ENCODE measurements around the gene TAX1BP1. TPM values are rescaled to one million over a fixed set of nuclear protein-coding genes. Genes with fewer than 3 reads are reported as not detected.
"Not testable (repeated sequence)": the region's sequence is repeated elsewhere in the genome, so short reads cannot be mapped to it uniquely, and the experiment has no call there.

Gene TAX1BP1
- total RNA-seq, 1 donor from 2014 or later = 89.4 TPM

DNA sequence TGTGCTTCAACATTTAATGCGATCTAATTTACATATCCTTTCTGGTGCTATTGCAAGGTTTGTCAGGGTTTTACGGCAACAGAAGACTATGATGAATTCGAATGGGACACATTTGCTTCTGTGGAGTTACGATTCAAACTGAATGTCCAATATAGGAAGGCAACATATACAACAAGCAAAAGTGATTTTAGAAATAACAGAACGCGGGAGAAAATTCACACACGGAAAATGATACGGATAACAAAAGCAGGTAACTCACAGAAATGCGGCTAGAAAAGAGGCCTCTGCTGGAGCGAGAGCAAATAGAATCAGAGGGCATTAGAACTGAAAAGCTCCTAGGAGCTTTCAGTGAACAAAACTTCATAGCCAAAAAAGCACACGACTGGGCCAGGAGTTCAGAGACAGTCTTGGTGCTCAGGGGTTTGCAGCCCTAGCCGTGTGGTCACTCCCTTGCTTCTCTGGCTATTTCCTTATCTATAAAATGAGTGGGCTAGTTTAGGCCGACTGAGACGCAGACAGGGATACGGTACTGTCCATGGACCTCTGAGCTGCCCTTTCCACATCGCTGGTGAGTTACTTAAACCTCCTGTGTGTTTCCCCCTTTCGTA, 557 bp upstream of the TAX1BP1 start:
- peak; percentile 40 for DNase-seq

DNA sequence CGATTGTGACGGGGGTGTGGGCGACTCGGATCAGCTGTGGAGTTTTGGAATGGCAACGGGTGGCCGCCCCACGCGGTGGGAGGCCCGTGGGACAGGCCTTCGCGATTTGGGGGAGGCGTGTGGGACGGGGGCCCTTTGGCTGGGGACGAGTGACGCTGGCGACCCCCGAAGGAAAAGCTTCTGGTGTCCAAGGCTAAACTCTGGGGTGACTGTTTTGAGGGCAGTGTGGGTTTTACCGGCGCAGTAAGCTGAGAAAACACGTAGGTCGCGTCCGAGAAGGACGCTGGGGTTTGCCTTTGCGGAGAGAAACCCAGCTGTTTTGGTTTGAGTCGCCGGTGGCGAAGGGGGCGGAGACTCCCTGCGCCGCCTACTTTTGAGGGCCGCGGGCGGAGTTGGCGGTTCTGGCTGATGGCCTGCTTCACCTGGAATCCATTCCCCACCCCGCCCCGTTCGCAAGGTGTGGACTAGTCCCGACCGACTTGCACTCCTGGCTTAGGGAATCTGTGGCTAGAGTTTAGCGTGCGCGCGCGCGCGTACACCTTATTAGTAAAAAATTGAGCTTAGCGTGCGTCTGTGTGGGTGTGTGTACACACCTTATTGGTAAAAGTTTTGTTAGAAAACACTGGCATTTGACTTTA, 606 bp downstream of the TAX1BP1 start:
- peak; percentile 62 for DNase-seq

DNA sequence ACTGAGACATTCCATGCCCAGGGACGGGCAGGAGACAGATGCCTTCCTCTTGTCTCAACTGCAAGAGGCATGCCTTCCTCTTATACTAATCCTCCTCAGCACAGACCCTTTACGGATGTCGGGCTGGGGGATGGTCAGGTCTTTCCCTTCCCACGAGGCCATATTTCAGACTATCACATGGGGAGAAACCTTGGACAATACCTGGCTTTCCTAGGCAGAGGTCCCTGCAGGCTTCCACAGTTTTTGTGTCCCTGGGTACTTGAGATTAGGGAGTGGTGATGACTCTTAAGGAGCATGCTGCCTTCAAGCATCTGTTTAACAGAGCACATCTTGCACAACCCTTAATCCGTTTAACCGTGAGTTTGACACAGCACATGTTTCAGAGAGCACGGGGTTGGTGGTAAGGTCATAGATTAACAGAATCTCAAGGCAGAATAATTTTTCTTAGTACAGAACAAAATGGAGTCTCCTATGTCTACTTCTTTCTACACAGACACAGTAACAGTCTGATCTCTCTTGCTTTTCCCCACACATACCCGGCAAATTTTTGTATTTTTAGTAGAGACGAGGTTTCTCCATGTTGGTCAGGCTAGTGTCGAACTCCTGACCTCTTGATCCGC, 2.2 kb downstream of the TAX1BP1 start:
- DNase-seq = not testable (repeated sequence)

DNA sequence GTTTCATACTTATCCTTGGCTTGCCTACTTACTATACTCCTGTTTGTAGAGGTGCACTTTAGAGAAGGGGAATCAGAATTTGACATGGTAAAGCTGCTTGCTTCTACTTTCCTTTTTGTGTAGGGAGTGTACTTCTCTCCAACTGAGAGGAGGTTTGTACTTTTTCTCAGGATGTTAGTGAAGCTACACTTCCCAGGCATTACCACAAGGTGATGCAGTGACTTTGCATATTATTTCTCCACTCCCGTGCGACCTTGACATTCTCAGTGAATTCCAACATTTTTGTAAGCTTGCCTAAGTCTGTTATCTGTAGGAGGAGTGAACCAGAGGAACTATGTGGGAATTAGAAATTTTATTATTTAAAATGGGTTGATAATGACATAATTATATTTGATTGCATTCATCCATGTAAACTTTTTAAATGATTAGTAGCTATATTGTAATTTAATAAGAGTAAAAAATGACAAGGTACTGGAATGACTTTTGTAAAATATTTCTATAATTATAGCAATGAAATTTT, 5.2 kb downstream of the TAX1BP1 start:
- DNase-seq = peak; percentile 27

DNA sequence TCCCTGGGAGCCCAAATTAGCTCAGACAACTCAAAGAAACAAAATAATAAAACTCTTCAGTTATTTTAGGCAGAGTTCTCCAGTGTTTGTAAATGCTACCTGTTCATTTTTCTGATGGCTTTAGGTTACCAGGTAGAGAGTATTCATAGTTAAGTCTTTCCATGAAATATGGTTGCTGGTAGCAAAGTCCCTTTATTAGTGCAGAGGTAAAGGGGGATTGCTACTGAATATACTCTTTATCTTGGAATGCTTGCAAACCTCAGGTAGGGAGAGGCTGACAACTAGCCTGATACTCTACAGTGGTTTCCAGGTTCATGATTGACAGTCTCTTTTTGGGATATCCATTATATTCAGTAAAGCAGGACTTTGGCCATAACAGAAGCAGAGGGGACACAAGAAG, 6.5 kb downstream of the TAX1BP1 start:
- DNase-seq = no peak

DNA sequence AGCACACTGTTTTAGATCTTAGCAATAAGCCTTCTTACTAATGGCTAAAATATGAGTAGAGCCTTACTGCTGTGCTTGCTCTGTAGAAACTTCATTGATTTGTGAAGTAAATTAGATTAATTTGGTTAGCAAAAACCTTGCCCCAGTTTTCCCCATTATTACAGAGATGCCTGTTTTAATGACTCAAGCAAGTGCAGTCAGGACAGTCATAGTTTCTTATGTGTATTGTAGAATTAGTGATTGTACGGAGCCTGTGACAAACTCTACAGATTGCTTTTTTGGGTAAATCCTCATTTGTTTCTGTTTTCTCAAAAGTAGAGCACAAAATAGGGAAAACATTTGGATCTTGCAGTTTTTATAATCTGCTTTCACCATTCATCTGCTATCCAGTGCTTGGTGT, 7.0 kb downstream of the TAX1BP1 start:
- no peak for DNase-seq

DNA sequence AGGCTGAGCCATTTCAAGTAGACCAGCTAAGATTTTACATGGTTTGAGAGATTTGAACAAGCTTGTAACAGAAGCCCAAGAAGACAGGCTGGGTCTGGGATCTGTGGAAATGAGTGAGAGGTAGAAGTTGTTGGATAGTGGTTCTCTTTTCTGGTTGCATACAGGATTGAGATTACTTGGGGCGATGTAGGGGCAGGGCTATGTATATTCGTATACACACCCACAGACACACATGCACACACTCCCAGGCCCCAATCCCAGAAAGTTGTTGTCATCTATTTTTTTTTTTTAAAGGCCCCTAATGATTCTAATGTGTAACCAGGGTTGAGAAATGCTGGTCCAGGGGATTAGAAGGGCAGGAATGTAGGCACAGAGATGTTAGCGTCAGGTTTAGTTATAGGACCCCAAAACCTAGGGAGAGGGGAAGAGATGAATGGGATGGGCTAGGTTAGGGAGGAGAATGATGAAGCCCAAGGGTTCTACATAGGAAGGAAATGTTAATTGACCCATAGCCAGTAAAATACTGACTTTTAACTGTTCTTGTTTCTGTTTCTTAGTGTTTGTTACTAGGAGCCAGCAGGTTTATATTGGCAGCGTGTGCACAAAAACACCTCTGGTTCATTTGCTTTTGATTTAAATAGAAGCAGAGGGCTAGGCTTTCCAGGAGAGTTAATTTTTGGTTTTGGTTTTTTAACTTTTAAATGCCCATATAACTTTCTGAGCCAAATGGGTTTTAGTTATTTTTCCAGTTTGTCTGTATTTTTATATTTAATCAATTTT, 7.8 kb downstream of the TAX1BP1 start:
- no peak for DNase-seq

DNA sequence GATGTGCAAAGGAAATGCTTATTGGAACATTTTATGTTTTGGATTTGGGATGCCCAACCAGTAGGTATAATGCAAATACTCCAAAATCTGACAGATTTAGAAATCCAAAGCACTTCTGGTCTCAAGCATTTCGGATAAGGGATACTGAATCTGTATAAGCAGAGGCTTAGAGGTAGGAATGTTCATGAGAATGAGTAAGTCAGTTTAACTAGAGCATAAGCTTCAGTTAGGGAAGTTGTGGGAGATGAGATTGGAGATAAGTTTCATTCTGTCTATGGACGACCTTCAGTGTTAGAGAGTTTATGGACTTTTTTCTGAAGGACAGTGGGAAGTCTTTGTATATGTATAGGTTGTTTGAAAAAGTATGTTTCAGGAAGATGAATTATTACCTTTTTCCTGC, 10.4 kb downstream of the TAX1BP1 start:
- no peak for DNase-seq

DNA sequence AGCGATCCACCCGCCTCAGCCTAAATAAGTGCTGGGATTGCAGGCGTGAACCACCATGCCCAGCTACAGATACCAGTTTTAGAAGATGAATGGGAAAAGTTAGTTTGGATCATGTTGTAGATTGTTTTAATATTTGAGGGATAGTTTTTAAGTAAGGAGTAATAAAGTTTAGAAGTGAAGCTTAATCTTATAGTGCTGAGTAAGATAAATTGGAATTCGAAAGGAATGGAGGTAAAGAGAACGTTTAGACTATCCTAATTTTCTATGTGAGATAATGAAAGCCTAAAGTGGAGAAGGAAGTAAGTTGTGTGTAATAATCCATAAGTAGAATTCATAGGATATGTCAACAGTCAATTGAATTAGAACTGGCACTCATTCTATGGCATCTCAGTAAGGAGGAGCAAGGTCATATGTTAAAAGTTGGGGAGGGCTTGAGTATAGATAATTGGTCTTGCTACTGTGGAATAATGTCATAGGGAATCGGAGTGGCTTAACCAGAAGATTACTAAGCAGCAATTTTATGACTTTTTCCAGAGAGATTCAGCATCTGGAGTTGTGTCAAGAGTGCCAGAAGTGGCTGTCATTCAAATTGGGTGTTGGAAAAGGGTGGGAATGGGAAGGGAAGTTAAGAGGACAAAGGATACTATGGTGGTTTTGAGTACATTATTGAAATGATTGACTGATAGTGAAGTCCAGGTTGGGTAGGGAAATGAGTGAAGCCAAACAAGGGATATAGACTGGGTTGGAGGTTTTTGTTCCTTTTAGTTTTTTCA, 12.1 kb downstream of the TAX1BP1 start:
- no peak for DNase-seq

DNA sequence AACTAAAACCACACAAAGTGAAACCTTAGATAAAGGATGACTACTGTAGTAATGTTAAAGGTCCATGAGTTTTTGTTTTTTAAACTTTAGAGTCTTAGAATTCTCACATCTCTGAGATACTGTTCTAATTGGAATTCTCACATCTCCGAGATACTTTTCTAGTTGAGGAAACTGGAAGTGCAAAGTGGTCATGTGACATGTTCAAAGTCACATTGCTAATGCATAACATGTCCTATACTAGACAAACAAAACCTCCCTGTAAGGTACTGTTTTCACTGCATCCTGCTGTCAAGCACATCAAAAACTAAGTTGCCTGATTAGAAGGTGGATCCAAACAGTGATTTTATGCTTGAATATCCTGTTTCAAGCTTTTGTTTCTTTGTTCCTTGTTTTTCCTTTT, 13.9 kb downstream of the TAX1BP1 start:
- no peak for DNase-seq

DNA sequence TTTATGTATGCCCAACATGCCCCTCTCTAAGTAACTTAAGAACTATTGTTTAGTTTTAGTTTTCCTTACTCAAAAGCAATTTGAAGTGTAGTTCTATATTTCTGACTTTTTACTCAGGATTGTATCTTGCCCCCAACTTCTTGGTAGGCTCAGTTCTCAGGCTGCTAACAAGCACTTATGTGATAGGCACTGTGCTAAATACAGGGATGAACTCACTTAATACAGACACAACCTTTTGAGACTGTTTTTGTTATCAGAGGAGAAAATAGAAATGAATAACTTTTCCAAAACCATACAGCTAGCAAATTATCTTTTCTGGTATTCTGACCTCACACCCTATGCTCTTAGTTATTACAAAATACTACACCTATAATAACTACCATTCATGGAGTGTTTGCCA, 16.3 kb downstream of the TAX1BP1 start:
- DNase-seq = no peak

DNA sequence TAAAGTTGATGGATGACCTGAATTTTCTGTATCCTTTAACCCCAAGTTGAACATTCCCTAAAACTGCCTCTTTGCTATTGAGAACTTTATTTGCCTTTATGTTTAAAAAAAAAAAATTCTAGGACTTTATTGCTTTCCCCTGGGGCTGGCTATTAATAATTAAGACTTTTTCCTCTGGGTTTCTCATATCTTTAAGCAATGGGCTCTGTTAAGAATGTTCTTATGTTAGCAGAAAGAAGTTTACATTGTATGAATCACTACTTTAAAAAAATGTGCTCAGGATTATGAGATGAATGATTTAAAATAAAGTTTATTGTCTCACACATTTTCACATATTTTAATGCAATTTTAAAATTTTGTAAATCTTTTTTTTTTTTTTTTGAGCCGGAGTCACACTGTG, 19.5 kb downstream of the TAX1BP1 start:
- DNase-seq = no peak

DNA sequence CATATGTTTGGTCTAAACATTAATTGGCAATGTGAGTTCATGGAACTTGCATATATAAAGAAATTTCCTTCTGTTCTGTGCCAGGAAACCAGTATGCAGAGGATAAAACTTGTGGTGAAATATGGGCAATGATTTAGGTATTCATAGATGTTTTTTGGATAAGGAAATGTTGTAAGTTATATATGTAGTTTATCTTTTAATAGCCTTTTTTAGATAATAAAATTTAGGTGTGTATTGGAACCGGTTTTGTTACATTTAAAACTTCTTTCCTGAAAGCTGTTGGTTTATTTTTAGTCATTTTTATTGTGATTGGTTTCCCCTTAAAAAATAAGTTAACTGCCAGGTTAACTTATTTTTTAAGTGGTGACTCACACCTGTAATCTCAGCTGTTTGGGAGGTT, 22.1 kb downstream of the TAX1BP1 start:
- DNase-seq = no peak

DNA sequence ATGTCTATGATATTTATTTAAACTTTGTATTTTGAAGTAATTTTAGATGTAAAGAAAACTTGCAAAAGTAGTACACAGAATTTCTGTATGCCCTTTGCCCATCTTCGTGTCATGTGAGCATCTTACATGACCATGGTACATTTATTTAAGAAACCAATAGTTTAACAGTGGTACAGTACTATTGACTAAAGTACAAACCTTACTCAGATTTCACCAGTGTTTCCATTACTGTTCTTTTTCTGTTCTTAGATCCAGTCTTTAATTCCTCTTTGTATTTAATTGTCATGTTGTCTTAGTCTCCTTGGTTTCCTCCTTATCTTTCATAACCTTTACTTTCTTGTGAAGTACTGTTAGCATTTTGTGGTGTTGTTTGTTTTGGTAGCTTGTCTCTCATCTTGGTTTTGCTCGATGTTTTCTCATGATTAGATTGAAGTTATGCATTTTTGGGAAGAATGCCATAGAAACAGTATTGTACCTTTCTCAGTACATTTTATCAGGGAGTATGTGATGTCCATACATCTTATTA, 24.1 kb downstream of the TAX1BP1 start:
- no peak for DNase-seq

DNA sequence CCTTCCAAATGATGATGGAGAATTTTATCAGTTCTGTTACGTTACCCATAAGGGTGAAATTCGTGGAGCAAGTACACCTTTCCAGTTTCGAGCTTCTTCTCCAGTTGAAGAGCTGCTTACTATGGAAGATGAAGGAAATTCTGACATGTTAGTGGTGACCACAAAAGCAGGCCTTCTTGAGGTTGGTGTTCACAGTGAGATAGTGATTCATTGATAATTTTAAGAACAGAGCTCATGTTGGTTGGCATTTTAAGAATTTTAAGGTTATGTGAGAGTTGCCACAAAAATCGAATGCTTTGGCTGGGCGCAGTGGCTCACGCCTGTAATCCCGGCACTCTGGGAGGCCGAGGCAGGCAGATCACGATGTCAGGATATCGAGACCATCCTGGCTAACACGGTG, 25.9 kb downstream of the TAX1BP1 start:
- no peak for DNase-seq

DNA sequence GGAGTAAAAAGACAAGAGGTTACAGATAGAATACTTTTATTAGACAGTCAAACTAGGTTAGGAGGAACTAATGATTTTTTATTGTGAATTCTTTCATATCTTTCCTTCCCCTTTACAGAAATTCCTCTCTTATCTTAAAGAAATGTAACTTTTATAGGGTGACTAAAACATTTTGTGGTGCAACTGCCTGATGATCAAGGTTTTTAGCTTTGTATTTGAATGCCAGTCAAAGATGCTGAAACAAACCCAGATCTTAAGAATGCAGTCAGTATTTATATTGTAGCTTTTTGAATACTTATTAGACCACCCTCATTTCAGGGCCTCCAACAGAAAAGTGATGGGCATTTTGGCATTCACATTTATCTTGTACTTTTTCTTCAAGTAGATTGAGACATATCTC, 27.4 kb downstream of the TAX1BP1 start:
- no peak for DNase-seq

DNA sequence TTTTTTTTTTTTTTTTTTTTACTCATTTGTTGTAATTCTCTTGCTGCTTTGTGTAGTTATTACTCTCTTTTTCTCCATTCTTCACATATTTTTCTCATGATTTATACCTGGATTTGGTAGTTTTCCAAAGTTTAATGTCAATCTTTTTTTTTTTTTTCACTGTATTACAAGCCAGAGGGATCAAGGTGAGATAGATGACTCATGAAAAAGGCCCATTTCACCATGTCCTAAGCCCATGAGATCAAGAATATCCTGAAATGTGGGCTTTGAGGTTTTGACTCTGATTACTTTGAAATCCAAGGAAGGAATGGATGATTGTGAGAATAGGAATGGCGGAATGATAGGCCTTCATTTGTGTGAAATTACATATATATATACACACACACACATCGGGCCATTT, 31.1 kb downstream of the TAX1BP1 start:
- no peak for DNase-seq

DNA sequence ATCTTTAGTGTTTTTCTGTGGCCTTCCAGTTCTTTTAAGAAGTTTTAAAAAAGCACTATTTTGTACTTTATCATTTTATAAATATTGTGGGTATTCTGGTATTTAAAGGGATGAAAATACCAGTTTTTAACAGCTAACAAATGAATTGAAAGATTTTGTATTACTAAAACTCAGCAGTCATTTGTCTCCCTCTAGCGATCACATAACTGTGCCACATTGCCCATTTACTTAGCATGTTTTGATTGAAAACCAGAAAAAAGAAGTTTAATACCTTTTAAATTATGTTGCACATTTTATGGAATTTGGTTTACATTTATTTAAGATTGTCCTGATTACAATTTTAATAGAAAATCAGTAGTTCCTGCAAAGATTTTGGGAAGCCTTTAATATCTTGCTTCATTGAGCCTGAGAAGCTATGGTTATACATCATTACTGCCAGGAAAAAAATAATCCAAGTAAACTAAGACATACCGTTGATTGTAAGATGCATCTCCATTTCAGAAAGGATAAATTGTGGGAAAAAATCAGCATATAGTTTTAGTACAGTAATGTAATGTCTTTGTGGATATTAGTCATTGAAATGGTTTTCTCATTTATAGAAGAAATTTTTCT, 34.9 kb downstream of the TAX1BP1 start:
- DNase-seq = peak; percentile 25

DNA sequence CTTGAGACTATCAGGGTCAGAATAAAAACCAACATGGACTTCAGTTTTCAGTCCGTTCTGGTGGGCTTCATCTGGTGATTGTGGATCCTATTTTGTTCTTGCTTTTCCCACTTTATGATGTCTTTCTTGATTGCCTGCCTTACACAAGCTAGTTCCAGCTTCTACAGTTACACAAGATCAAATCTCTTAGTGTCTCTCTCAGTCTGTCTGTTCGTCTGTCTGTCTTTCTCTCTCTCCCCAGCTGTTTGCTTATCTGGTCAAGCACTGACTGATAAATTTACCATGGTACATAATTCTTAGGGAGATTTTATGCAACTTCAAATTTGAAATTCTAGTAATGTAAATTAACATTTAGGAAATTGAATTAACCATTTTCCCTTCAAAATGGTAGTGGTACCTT, 35.8 kb downstream of the TAX1BP1 start:
- no peak for DNase-seq

DNA sequence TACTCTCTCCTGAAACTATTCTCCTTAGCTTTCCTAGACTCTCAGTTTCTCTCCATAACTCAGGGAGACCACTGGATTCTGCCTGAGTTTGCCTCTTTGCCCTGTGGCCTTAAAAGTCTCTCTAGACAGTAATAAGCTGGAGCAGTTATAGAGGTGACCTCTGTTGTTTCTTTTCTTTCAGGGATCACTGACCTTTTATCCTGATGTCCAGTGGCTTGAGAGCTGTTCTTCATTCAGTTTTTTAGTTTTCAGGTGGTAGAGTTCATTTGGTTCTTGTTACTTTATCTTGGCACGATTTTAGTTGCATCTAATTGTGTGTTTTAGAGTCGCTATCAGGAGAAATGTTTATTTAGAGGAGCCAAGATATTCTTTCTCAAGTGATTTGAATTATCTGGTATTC, 37.7 kb downstream of the TAX1BP1 start:
- DNase-seq = no peak

DNA sequence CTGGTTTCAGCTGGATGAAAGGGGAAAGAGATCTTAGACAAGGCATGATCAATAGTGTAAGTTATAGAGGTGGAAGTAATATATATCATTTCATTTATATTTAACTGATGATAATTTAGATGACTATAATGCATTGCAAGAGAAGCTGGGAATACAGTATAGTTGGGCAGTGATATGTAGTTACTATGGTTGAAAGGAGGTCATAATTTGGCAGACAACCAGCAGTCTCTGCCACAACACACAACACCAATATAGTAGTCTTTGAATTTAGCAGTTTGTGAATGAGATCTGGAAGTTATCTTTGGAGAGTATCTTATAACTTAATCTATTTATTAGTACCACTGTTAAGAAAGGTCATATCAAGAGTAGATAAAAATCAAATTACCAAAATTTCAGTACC, 39.9 kb downstream of the TAX1BP1 start:
- no peak for DNase-seq

DNA sequence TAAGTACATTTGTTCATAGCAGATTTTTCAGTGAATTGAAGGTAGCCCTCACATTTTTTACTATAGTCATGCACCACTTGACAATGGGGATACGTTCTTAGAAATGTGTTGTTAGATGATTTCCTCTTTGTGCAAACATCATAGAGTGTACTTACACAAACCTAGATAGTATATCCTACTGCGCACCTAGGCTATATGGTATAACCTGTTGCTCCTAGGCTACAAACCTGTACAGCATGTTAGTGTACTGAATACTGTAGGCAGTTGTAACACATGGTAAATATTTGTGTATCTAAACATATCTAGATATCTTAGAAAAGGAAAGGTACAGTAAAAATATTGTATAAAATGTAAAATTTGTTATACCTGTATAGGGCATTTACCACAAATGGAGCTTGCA, 41.2 kb downstream of the TAX1BP1 start:
- DNase-seq = no peak

All from skin of body (tissue), 2 donors.